GM12873 (cell line): ENCODE results near the gene MNDA.

ENCODE experiments used
- CTCF ChIP-seq: IDR thresholded peaks from 2 replicates; pipeline ENCODE4 v1.5.1; 2012; ENCODE audit warnings: low read depth, mild to moderate bottlenecking, moderate library complexity, low read length, control low read depth; ENCODE audit not compliant: insufficient read depth; ENCODE audit errors: missing control alignments

The MNDA gene

GRCh38 chr1:158814970-158815369 lies 16.2 kb upstream of the MNDA start:
- no peak for TF ChIP-seq CTCF

GRCh38 chr1:158818560-158818959 lies 12.6 kb upstream of the MNDA start:
- TF ChIP-seq CTCF: no peak

- no peak for TF ChIP-seq CTCF
Measured at GRCh38 chr1:158818975-158819431, 12.1 kb upstream of the MNDA start.

DNA sequence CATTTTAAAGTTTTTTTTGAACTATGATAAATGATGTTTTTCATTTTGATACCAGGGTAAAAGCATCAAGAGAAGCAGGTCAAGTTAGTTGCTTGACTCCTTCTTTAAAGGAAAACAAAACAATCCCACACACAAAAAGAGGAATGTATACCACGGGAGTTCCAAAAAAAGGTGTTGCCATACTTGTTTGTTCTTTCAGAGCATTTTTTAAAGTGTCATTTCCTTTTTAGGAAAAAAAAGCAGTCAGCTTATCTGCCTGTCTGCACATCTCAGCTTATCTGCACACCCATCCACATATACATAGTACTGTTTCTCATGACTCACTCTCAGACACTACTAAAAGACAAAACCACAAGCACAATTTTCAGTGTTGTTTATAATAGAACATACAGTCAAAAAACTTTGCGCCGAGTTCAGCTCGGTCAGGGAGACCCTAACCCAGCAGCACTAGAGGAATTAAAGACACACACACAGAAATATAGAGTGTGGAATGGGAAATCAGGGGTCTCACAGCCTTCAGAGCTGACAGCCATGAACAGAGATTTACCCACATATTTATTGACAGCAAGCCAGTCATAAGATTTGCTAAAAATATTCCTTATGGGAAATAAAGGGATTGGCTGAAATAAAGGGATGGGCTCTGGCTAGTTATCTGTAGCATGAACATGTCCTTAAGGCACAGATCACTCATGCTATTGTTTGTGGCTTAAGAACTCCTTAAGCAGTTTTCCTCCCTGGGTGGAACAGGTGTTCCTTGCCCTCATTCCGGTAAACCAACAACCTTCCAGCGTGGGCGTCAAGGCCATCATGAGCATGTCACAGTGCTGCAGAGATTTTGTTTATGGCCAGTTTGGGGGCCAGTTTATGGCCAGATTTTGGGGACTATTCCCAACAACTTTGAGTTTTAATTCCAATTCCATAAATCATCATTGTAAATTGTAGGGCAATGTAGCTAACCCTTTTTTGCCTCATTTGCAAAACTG lies 11.4 kb upstream of the MNDA start:
- no peak for TF ChIP-seq CTCF

DNA sequence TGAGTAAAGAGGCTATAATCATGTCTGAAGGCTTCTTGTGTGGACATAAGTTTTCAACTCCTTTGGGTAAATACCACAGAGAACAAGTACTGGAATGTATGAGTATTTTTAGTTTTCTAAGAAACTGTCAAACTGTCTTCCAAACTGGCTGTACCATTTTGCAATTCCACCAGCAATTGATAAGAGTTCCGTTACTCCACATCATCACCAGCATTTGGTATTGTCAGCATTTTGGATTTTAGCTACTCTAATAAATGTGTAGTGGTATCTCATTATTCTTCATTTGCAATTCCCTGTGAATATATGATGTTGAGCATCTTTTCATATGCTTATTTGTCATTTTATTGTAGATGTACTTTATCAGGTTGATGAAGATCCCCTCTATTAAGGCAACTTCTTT lies 9.4 kb upstream of the MNDA start:
- TF ChIP-seq CTCF: no peak

GRCh38 chr1:158830074-158830677 lies 975 bp upstream of the MNDA start:
- no peak for TF ChIP-seq CTCF

GRCh38 chr1:158833264-158833663 lies 2.1 kb downstream of the MNDA start:
- no peak for TF ChIP-seq CTCF
